SK-N-SH (cell line): ENCODE results near the gene SEMA4F. TPM values are rescaled to one million over a fixed set of nuclear protein-coding genes. Genes with fewer than 3 reads are reported as not detected.

Source experiments
- CTCF ChIA-PET: fragments of 300-600, 350-600 bp; formaldehyde crosslinking; extraction: SDS; loops from one replicate; lab custom pipeline; 2021; lab: Yijun Ruan, JAX
- POLR2A ChIA-PET: fragments of 350-600 bp; sonication (Branson Sonifier 250); formaldehyde crosslinking; extraction: SDS; loops from one replicate; lab custom pipeline; 2020; ENCODE audit warnings: antibody characterized with exemption, inconsistent platforms; lab: Yijun Ruan, JAX
- DNase-seq: peaks from one replicate; pipeline ENCODE4 v3.0.0; 2012
- H2AFZ ChIP-seq: fragments of 200-600 bp; sonication (generic); 2 replicates; pipeline ENCODE4 v1.8.1; 2016; ENCODE audit warnings: antibody characterized with exemption, mild to moderate bottlenecking, low read depth
- H3F3A ChIP-seq: fragments of 200-600 bp; sonication (generic); replicated peaks from 2 replicates; pipeline ENCODE3; 2016; ENCODE audit warnings: antibody characterized with exemption, mild to moderate bottlenecking; ENCODE audit not compliant: insufficient read depth
- H3K27ac ChIP-seq, 2 experiments: fragments of 200-500 bp in 1 of 2; fragments of 200-600 bp in 1 of 2; sonication (Bioruptor generic) in 1 of 2; sonication (generic), shearing (Covaris generic) in 1 of 2; 2 replicates each; pipeline versions ENCODE4 v1.5.1 to v1.6.1; 2014 to 2016; ENCODE audit warnings: low read depth in 2 of 2, inconsistent platforms in 1 of 2, low read length in 1 of 2, mild to moderate bottlenecking in 1 of 2, mixed read lengths in 1 of 2
- H3K27me3 ChIP-seq: fragments of 200-600 bp; sonication (generic), shearing (Covaris generic); 2 replicates; pipeline ENCODE4 v1.6.1; 2016; ENCODE audit warnings: mixed run types; ENCODE audit not compliant: insufficient read depth
- H3K36me3 ChIP-seq, 2 experiments: fragments of 200-500 bp in 1 of 2; fragments of 200-600 bp in 1 of 2; sonication (Bioruptor generic) in 1 of 2; sonication (generic) in 1 of 2; replicated peaks in 1 of 2; 2 replicates each; pipeline versions ENCODE3 to v1.5.1; 2014 to 2016; ENCODE audit warnings: low read length in 1 of 2, mild to moderate bottlenecking in 1 of 2; ENCODE audit not compliant: insufficient read depth in 2 of 2, control insufficient read depth in 1 of 2
- H3K4me1 ChIP-seq, 2 experiments: fragments of 200-500 bp in 1 of 2; fragments of 200-600 bp in 1 of 2; sonication (Bioruptor generic) in 1 of 2; sonication (generic), shearing (Covaris generic) in 1 of 2; 2 replicates each; pipeline versions ENCODE4 v1.5.1 to v1.6.1; 2014 to 2016; ENCODE audit warnings: low read depth in 1 of 2, low read length in 1 of 2, mixed run types in 1 of 2; ENCODE audit not compliant: insufficient read depth in 2 of 2, control insufficient read depth in 1 of 2
- H3K4me2 ChIP-seq: fragments of 200-600 bp; sonication (generic), shearing (Covaris generic); 2 replicates; pipeline ENCODE4 v1.6.1; 2017; ENCODE audit warnings: mixed run types
- H3K4me3 ChIP-seq, 2 experiments: fragments of 200-500 bp in 1 of 2; fragments of 200-600 bp in 1 of 2; sonication (Bioruptor generic) in 1 of 2; sonication (generic), shearing (Covaris generic) in 1 of 2; 2 replicates each; pipeline versions ENCODE4 v1.5.1 to v1.8.1; 2014 to 2016; ENCODE audit warnings: low read depth in 2 of 2, inconsistent platforms in 1 of 2, low read length in 1 of 2, mild to moderate bottlenecking in 1 of 2, mixed read lengths in 1 of 2, moderate library complexity in 1 of 2
- H3K79me2 ChIP-seq: fragments of 200-600 bp; sonication (generic); 2 replicates; pipeline ENCODE4 v1.8.1; 2017; ENCODE audit warnings: mild to moderate bottlenecking; ENCODE audit not compliant: insufficient read depth
- H3K9ac ChIP-seq: fragments of 200-600 bp; sonication (generic); 2 replicates; pipeline ENCODE4 v1.6.1; 2017; ENCODE audit warnings: mixed run types
- H3K9me2 ChIP-seq: fragments of 200-600 bp; sonication (generic); 2 replicates; pipeline ENCODE4 v1.6.1; 2017; ENCODE audit warnings: mixed run types
- H3K9me3 ChIP-seq: fragments of 200-600 bp; sonication (generic); 2 replicates; pipeline ENCODE4 v1.6.1; 2017; ENCODE audit warnings: mixed run types, mild to moderate bottlenecking, moderate library complexity
- H4K20me1 ChIP-seq: fragments of 200-600 bp; sonication (generic); 2 replicates; pipeline ENCODE4 v1.6.1; 2017; ENCODE audit warnings: mild to moderate bottlenecking, mixed run types; ENCODE audit not compliant: insufficient read depth
- CHD2 ChIP-seq: fragments of 150-350 bp; IDR thresholded peaks from 2 replicates; pipeline ENCODE4 v1.6.1; 2018; ENCODE audit warnings: low read length; ENCODE audit not compliant: partially characterized antibody
- FOSL2 ChIP-seq: IDR thresholded peaks from 2 replicates; pipeline ENCODE4 v1.4.0; 2012; ENCODE audit warnings: low read depth, mild to moderate bottlenecking, moderate library complexity, borderline replicate concordance
- FOXJ3 ChIP-seq: sonication (generic); formaldehyde crosslinking; IDR thresholded peaks from 2 replicates; pipeline ENCODE4 v1.5.1; 2020; ENCODE audit warnings: mild to moderate bottlenecking, missing genetic modification reagents
- MXI1 ChIP-seq: IDR thresholded peaks from 2 replicates; pipeline ENCODE4 v1.6.1; 2012; ENCODE audit warnings: mild to moderate bottlenecking, low read depth, low read length, improper control_type of control experiment
- RCOR1 ChIP-seq: fragments of 150-350 bp; IDR thresholded peaks from 2 replicates; pipeline ENCODE4 v1.6.1; 2017; ENCODE audit warnings: antibody characterized with exemption, low read length
- REST ChIP-seq: IDR thresholded peaks from 2 replicates; pipeline ENCODE4 v1.6.1; 2012; ENCODE audit warnings: mild to moderate bottlenecking, low read depth, low read length, moderate library complexity
- RFX5 ChIP-seq: IDR thresholded peaks from 2 replicates; pipeline ENCODE4 v1.6.1; 2012; ENCODE audit warnings: mild to moderate bottlenecking, improper control_type of control experiment, low read length
- RXRA ChIP-seq: IDR thresholded peaks from 2 replicates; pipeline ENCODE4 v1.4.0; 2012; ENCODE audit warnings: low read depth, mild to moderate bottlenecking, borderline replicate concordance
- SMC3 ChIP-seq: IDR thresholded peaks from 2 replicates; pipeline ENCODE4 v1.6.1; 2012; ENCODE audit warnings: low read depth, low read length, improper control_type of control experiment
- TCF12 ChIP-seq: IDR thresholded peaks from 2 replicates; pipeline ENCODE4 v1.4.0; 2012
- USF2 ChIP-seq: fragments of 150-350 bp; IDR thresholded peaks from 2 replicates; pipeline ENCODE4 v1.6.1; 2017; ENCODE audit warnings: antibody characterized with exemption, low read length, low read depth, borderline replicate concordance
- YY1 ChIP-seq: IDR thresholded peaks from 2 replicates; pipeline ENCODE4 v1.4.0; 2012; ENCODE audit warnings: low read depth, mild to moderate bottlenecking
- WGBS: methylation state at CpG from one replicate; pipeline ENCODE4 v1.1.6; 2017; ENCODE audit warnings: low lambda C conversion rate; 5-methylcytosine and 5-hydroxymethylcytosine counted together
- polyA plus RNA-seq, 3 experiments: library from polyadenylated mRNA; depleted of rRNA; stranded (reverse); fragments of >200 nt; gene quantifications; 2 replicates each; pipeline ENCODE4 v1.2.3, GENCODE V29; 2012
- TF ChIP-seq, protein P1 (sequence below): fragments of 150-350 bp; IDR thresholded peaks from 2 replicates; pipeline ENCODE4 v1.6.1; 2016; ENCODE audit warnings: mild to moderate bottlenecking, low read depth, low read length
- TF ChIP-seq, protein P2 (sequence below): fragments of 200-600 bp; sonication (generic); IDR thresholded peaks from 2 replicates; pipeline ENCODE4 v1.6.1; 2017; ENCODE audit warnings: antibody characterized with exemption, mild to moderate bottlenecking, moderate library complexity

Gene SEMA4F
- polyA plus RNA-seq, 1 of the 3 experiments (the other 2 are of a cell fraction) = 17.3 TPM

- no peak for DNase-seq
- Histone ChIP-seq H3K27me3 (no peaks in the 10 kb centered on the region), H3K27ac (no peak overlapping the region), H3K9me2 (no peaks in the 10 kb centered on the region), H3K4me3 (no peak overlapping the region), H3K4me1 (no peaks in the 10 kb centered on the region; a peak in 1 of 4 replicates), H3K79me2 (no peaks in the 10 kb centered on the region), H4K20me1 (no peaks in the 10 kb centered on the region), H3F3A (no peaks in the 10 kb centered on the region), H3K36me3 (no peaks in the 10 kb centered on the region), H3K9ac (no peak overlapping the region), H3K4me2 (no peak overlapping the region), H3K9me3 (no peaks in the 10 kb centered on the region), H2AFZ (no peak overlapping the region)
- WGBS = 61% methylated on average over 3 of the region's 3 CpGs
- TF ChIP-seq FOSL2 = no peak
- TF ChIP-seq RXRA = no peak
- no peak for TF ChIP-seq YY1
- TF ChIP-seq REST = no peak
- no peak for TF ChIP-seq MXI1
- TF ChIP-seq, protein P1, sequence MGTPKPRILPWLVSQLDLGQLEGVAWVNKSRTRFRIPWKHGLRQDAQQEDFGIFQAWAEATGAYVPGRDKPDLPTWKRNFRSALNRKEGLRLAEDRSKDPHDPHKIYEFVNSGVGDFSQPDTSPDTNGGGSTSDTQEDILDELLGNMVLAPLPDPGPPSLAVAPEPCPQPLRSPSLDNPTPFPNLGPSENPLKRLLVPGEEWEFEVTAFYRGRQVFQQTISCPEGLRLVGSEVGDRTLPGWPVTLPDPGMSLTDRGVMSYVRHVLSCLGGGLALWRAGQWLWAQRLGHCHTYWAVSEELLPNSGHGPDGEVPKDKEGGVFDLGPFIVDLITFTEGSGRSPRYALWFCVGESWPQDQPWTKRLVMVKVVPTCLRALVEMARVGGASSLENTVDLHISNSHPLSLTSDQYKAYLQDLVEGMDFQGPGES = no peak
- TF ChIP-seq SMC3 = no peak
- TF ChIP-seq RFX5 = no peak
- TF ChIP-seq, protein P2, sequence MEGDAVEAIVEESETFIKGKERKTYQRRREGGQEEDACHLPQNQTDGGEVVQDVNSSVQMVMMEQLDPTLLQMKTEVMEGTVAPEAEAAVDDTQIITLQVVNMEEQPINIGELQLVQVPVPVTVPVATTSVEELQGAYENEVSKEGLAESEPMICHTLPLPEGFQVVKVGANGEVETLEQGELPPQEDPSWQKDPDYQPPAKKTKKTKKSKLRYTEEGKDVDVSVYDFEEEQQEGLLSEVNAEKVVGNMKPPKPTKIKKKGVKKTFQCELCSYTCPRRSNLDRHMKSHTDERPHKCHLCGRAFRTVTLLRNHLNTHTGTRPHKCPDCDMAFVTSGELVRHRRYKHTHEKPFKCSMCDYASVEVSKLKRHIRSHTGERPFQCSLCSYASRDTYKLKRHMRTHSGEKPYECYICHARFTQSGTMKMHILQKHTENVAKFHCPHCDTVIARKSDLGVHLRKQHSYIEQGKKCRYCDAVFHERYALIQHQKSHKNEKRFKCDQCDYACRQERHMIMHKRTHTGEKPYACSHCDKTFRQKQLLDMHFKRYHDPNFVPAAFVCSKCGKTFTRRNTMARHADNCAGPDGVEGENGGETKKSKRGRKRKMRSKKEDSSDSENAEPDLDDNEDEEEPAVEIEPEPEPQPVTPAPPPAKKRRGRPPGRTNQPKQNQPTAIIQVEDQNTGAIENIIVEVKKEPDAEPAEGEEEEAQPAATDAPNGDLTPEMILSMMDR = no peak
- no peak for TF ChIP-seq RCOR1
- TF ChIP-seq TCF12 = no peak
- no peak for TF ChIP-seq USF2
- no peak for TF ChIP-seq CHD2
- TF ChIP-seq FOXJ3 (CRISPR knock-in tag) = no peak
- ChIA-PET CTCF (interaction anchor here (1.3 to 3.4 kb wide), 4 partner anchors 10 to 187 kb away, joined by 3 to 45 read pairs (median 10); no protein-coding TSS in a partner anchor), POLR2A (no interaction called here)
Measured at GRCh38 chr2:74689671-74690070, 35.6 kb downstream of the SEMA4F start.
